PC-3 (cell line): ENCODE data around the gene PRKCE. TPM values are rescaled to one million over a fixed set of nuclear protein-coding genes. Genes with fewer than 3 reads are reported as not detected.

Source experiments
- ATAC-seq: fragments of 200-7000 bp; cut with Tn5 transposase; 2 replicates; pipeline ENCODE4 v1.9.1; 2020; ENCODE audit warnings: mild to moderate bottlenecking, moderate library complexity
- BruUV-seq: library from RNA; stranded (reverse); fragments of 400-500 nt; replicated peaks from 2 replicates; lab custom pipeline; 2021; lab: Mats Ljungman, UMichigan
- CTCF ChIA-PET: fragments of 300-600 bp; sonication (Branson Sonifier 250); formaldehyde crosslinking; loops from one replicate; lab custom pipeline; 2022; ENCODE audit warnings: antibody characterized with exemption; lab: Charles Lee
- POLR2A ChIA-PET: fragments of 300-600 bp; sonication (Branson Sonifier 250); formaldehyde crosslinking; loops from one replicate; lab custom pipeline; 2022; ENCODE audit warnings: antibody characterized with exemption; ENCODE audit not compliant: unreplicated experiment; lab: Charles Lee
- DNase-seq: peaks from one replicate; pipeline ENCODE4 v3.0.0-alpha.2; 2015
- H2AFZ ChIP-seq: fragments of 300-600 bp; sonication (generic); 2 replicates; pipeline ENCODE4 v1.6.0; 2016; ENCODE audit warnings: antibody characterized with exemption, low read length
- H3F3A ChIP-seq: fragments of 300-600 bp; sonication (generic); one replicate; pipeline ENCODE4 v1.6.0; 2017; ENCODE audit warnings: antibody characterized with exemption, low read length, control low read depth, mild to moderate bottlenecking; ENCODE audit not compliant: unreplicated experiment
- H3K27ac ChIP-seq: fragments of 300-600 bp; sonication (generic); 2 replicates; pipeline ENCODE4 v1.5.1; 2016; ENCODE audit warnings: mild to moderate bottlenecking, low read length
- H3K27me3 ChIP-seq: fragments of 300-600 bp; sonication (generic); 2 replicates; pipeline ENCODE4 v1.6.1; 2016; ENCODE audit warnings: low read length, mixed read lengths
- H3K36me3 ChIP-seq: fragments of 300-600 bp; sonication (generic); 2 replicates; pipeline ENCODE4 v1.6.1; 2016; ENCODE audit warnings: low read depth, mixed run types, low read length, mixed read lengths
- H3K4me1 ChIP-seq: fragments of 300-600 bp; sonication (generic); 2 replicates; pipeline ENCODE4 v1.5.1; 2016; ENCODE audit warnings: low read length; ENCODE audit not compliant: insufficient read depth
- H3K4me2 ChIP-seq: fragments of 300-600 bp; sonication (generic); 2 replicates; pipeline ENCODE4 v1.6.0; 2016; ENCODE audit warnings: low read length
- H3K4me3 ChIP-seq: fragments of 300-600 bp; sonication (generic); 2 replicates; pipeline ENCODE4 v1.5.1; 2016; ENCODE audit warnings: mild to moderate bottlenecking, low read length, mixed read lengths
- H3K79me2 ChIP-seq: fragments of 300-600 bp; sonication (generic); 2 replicates; pipeline ENCODE4 v1.6.1; 2017; ENCODE audit warnings: low read length, mixed read lengths
- H3K9ac ChIP-seq: fragments of 300-600 bp; sonication (generic); 2 replicates; pipeline ENCODE4 v1.6.0; 2016; ENCODE audit warnings: mild to moderate bottlenecking, low read length
- H3K9me2 ChIP-seq: fragments of 300-600 bp; sonication (generic); replicated peaks from 2 replicates; pipeline ENCODE4 v1.6.1; 2016; ENCODE audit warnings: mixed run types, low read length, mixed read lengths
- H3K9me3 ChIP-seq: fragments of 300-600 bp; sonication (generic); 2 replicates; pipeline ENCODE4 v1.6.1; 2016; ENCODE audit warnings: low read length, mixed read lengths
- H4K20me1 ChIP-seq: fragments of 300-600 bp; sonication (generic); 2 replicates; pipeline ENCODE4 v1.6.1; 2016; ENCODE audit warnings: low read length, mixed read lengths
- EZH2 ChIP-seq: fragments of 300-600 bp; sonication (generic); IDR thresholded peaks from one replicate; pipeline ENCODE4 v1.6.1; 2017; ENCODE audit warnings: antibody characterized with exemption, mild to moderate bottlenecking, low read length; ENCODE audit not compliant: unreplicated experiment
- EZH2phosphoT487 ChIP-seq: fragments of 300-600 bp; sonication (generic); IDR thresholded peaks from 2 replicates; pipeline ENCODE4 v1.6.1; 2018; ENCODE audit warnings: mild to moderate bottlenecking, antibody characterized with exemption, low read length, borderline replicate concordance
- intact Hi-C: fragments of 100-400 bp; cut with micrococcal nuclease; formaldehyde crosslinking; loops from 2 replicates; pipeline ENCODE4 v1.9.0; 2023
- total RNA-seq: library from RNA; depleted of rRNA; stranded (reverse); fragments of >200 nt; gene quantifications from 2 replicates; pipeline ENCODE4 v1.2.3, GENCODE V29; 2014
- TF ChIP-seq, protein P1 (sequence below): fragments of 300-600 bp; sonication (generic); conservative IDR thresholded peaks from 2 replicates; pipeline ENCODE4 v1.5.1; 2017; ENCODE audit warnings: antibody characterized with exemption, low read depth, mild to moderate bottlenecking, low read length

PRKCE gene
- total RNA-seq, 1 experiment from 2014 or later, result 7.0 TPM

DNA sequence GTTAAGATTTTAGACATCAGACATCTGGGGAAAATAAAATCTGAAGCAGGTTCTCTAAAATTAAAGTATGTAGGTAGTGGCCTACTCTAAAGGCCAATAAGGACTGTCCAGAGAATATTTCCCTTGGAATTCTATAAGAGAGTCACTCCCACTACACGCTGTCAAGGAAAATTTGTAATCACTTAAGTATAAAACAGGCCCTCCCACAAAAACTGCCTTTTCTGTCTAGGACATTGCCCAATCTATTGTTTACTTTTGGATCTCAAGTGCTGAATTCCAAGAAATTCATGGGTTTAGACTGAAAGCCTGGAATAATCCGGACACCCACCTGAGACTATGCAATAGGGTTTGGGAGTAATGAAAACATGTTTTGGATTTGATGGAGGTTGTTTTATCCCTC lies 38.7 kb upstream of the PRKCE start:
- CTCF ChIA-PET, result no interaction called here
- H3K27me3 ChIP-seq, result no peaks in the 10 kb centered on the region

DNA sequence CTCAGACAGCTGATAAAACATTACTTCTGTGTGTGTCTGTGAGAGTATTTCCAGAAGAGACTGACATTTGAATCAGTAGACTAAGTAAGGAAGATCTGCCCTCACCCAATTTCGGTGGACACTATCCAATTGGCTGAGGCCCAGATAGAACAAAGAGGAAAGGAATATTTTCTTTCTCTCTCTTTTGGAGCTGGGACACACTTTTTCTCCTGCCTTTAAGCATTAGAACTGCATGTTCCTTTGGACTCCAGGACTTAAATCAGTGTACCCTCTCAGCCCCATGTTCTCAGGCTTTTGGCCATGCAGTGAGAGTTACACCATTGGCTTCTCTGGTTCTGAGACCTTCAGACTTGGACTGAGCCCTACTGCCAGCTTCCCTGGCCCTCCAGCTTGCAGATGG lies 37.1 kb upstream of the PRKCE start:
- intact Hi-C loops, result no loop called here
- ChIA-PET CTCF (no interaction called here), POLR2A (no interaction called here)

More for the DNA sequence above, 38.7 kb upstream of the PRKCE start:
- Histone ChIP-seq H3K4me2 (no peak overlapping the region), H3K9ac (no peak overlapping the region), H3K79me2 (peaks cover 31% of the 10 kb centered on the region), H3K9me2 (no peaks in the 10 kb centered on the region), H4K20me1 (no peaks in the 10 kb centered on the region), H3F3A (peaks cover 6% of the 10 kb centered on the region), H3K4me3 (no peak overlapping the region), H3K9me3 (no peaks in the 10 kb centered on the region), H3K36me3 (no peaks in the 10 kb centered on the region), H3K4me1 (peaks cover 36% of the 10 kb centered on the region), H3K27ac (no peak overlapping the region), H2AFZ (no peak overlapping the region)
- intact Hi-C loops, result no loop called here
- DNase-seq (peak; percentile 23), ATAC-seq (no peak)
- TF ChIP-seq, protein P1, sequence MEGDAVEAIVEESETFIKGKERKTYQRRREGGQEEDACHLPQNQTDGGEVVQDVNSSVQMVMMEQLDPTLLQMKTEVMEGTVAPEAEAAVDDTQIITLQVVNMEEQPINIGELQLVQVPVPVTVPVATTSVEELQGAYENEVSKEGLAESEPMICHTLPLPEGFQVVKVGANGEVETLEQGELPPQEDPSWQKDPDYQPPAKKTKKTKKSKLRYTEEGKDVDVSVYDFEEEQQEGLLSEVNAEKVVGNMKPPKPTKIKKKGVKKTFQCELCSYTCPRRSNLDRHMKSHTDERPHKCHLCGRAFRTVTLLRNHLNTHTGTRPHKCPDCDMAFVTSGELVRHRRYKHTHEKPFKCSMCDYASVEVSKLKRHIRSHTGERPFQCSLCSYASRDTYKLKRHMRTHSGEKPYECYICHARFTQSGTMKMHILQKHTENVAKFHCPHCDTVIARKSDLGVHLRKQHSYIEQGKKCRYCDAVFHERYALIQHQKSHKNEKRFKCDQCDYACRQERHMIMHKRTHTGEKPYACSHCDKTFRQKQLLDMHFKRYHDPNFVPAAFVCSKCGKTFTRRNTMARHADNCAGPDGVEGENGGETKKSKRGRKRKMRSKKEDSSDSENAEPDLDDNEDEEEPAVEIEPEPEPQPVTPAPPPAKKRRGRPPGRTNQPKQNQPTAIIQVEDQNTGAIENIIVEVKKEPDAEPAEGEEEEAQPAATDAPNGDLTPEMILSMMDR, result no peak
- TF ChIP-seq EZH2, result no peak
- TF ChIP-seq EZH2phosphoT487, result no peak
- no TSS peak for BruUV-seq
- POLR2A ChIA-PET, result no interaction called here

DNA sequence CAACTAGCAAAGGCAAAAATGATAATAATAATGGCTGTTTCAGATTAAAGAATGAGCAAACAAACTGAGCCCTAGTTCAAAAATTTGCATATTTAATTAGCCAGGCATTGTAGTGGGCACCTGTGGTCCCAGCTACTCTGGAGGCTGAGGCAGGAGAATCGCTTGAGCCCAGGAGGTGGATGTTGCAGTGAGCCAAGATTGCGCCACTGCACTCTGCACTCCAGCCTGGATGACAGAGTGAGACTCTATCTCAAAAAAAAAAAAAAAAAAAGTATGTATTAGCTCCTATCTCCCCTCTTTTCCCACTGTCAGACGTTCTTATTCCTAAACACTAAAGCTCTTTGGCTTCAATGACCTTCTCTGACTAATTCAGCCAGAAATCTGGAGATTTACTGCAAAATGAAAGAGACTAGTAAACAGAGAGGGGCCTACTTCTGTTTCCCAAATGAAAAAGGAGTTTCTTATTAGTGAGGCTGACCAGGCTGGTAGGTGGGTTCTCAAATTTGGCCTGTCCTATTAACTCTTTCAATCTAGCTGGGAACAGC lies 36.5 kb upstream of the PRKCE start:
- POLR2A ChIA-PET, result no interaction called here
- no peak for DNase-seq
- H3F3A ChIP-seq, result peaks cover 9% of the 10 kb centered on the region
- no peaks in the 10 kb centered on the region for H3K36me3 ChIP-seq
- H3K4me1 ChIP-seq, result peaks cover 38% of the 10 kb centered on the region
- H3K79me2 ChIP-seq, result peaks cover 9% of the 10 kb centered on the region
- no peak for ATAC-seq
- no peak overlapping the region for H2AFZ ChIP-seq
- no peaks in the 10 kb centered on the region for H3K27me3 ChIP-seq
- BruUV-seq, result no TSS peak
- TF ChIP-seq, protein P1, result no peak
- TF ChIP-seq EZH2, result no peak
- TF ChIP-seq EZH2phosphoT487, result no peak
- no peak overlapping the region for H3K27ac ChIP-seq
- H3K9me3 ChIP-seq, result no peaks in the 10 kb centered on the region
- no peak overlapping the region for H3K4me2 ChIP-seq
- CTCF ChIA-PET, result no interaction called here
- intact Hi-C loops, result no loop called here
- no peaks in the 10 kb centered on the region for H3K9me2 ChIP-seq
- no peak overlapping the region for H3K4me3 ChIP-seq
- no peak overlapping the region for H3K9ac ChIP-seq
- no peaks in the 10 kb centered on the region for H4K20me1 ChIP-seq

More for the DNA sequence above, 37.1 kb upstream of the PRKCE start:
- Histone ChIP-seq H2AFZ (no peak overlapping the region), H3K9me2 (no peaks in the 10 kb centered on the region), H3K79me2 (peaks cover 15% of the 10 kb centered on the region), H3K4me2 (no peak overlapping the region), H3K4me1 (peaks cover 43% of the 10 kb centered on the region), H3K9ac (no peak overlapping the region), H3K4me3 (no peak overlapping the region), H3K27ac (no peak overlapping the region), H3K27me3 (no peaks in the 10 kb centered on the region), H3K9me3 (no peaks in the 10 kb centered on the region), H3F3A (peaks cover 9% of the 10 kb centered on the region), H4K20me1 (no peaks in the 10 kb centered on the region), H3K36me3 (no peaks in the 10 kb centered on the region)
- no peak for TF ChIP-seq EZH2phosphoT487
- TF ChIP-seq, protein P1, result no peak
- no peak for TF ChIP-seq EZH2
- no TSS peak for BruUV-seq
- DNase-seq (no peak), ATAC-seq (no peak)
